ENCODE measurements around the gene MAD2L1BP. TPM values are rescaled to one million over a fixed set of nuclear protein-coding genes. Genes with fewer than 3 reads are reported as not detected.
A peak's percentile ranks its signal among the peaks of the same experiment; 100 is the strongest.

The MAD2L1BP gene
- total RNA-seq, 1 experiment from 2014 or later, result 25.7 TPM

- CTCF ChIA-PET, result interaction anchor here (0.6 to 1.5 kb wide), 5 partner anchors 34 to 226 kb away, joined by 3 to 7 read pairs (median 3); no protein-coding TSS in a partner anchor
- H3F3A ChIP-seq (ENCODE audit: insufficient read depth, low read depth), result peaks cover 21% of the 10 kb centered on the region
- peaks cover 51% of the 10 kb centered on the region for H3K4me1 ChIP-seq (replicated peaks; ENCODE audit: insufficient read depth)
- no peaks in the 10 kb centered on the region for H3K79me2 ChIP-seq (ENCODE audit: low read depth)
- H3K4me3 ChIP-seq, result no peak overlapping the region
- BruUV-seq (replicated peaks), result no TSS peak
- DNase-seq, result peak; percentile 66 to 76
- TF ChIP-seq EZH2 (IDR thresholded peaks at IDR 0.05; ENCODE audit: low read depth) (no peak), CTCF (conservative IDR thresholded peaks at IDR 0.05) (no peak)
- H3K36me3 ChIP-seq (ENCODE audit: low read depth), result no peaks in the 10 kb centered on the region
- no peaks in the 10 kb centered on the region for H3K27me3 ChIP-seq (ENCODE audit: insufficient read depth, low read depth)
- H2AFZ ChIP-seq, result no peak overlapping the region
- H3K4me2 ChIP-seq, result no peak overlapping the region
- H4K20me1 ChIP-seq (ENCODE audit: insufficient read depth), result no peaks in the 10 kb centered on the region
- H3K9me3 ChIP-seq (ENCODE audit: insufficient read depth, low read depth), result peaks cover 6% of the 10 kb centered on the region; the same call in 1 of the 2 replicates
- no peak overlapping the region for H3K27ac ChIP-seq
- H3K9me2 ChIP-seq (ENCODE audit: insufficient read depth), result no peaks in the 10 kb centered on the region
- intact Hi-C loops (cut with micrococcal nuclease; ENCODE audit: unreplicated experiment), result loop anchor here (2.0 to 5.0 kb wide), 6 partner anchors 33 to 672 kb away; no protein-coding TSS in a partner anchor
- POLR2A ChIA-PET (ENCODE audit: unreplicated experiment), result interaction anchor here (0.6 to 0.8 kb wide), 5 partner anchors 36 to 572 kb away, joined by 3 to 5 read pairs (median 4); partner anchors contain the start of gene GTPBP2
Measured at GRCh38 chr6:43665376-43665775, 29.7 kb downstream of the MAD2L1BP start.

GRCh38 chr6:43666196-43666920 lies 30.7 kb downstream of the MAD2L1BP start:
- H3K4me2 ChIP-seq, result no peak overlapping the region
- no peaks in the 10 kb centered on the region for H4K20me1 ChIP-seq (ENCODE audit: insufficient read depth)
- H3K4me1 ChIP-seq (replicated peaks; ENCODE audit: insufficient read depth), result peaks cover 61% of the 10 kb centered on the region
- ChIA-PET CTCF (interaction anchor here (1.0 kb wide), 1 partner anchor 104 kb away, joined by 11 read pairs; the partner anchor contains the start of gene VEGFA), POLR2A (ENCODE audit: unreplicated experiment) (interaction anchor here (0.8 to 0.9 kb wide), 2 partner anchors 151 to 571 kb away, joined by 4 to 9 read pairs; no protein-coding TSS in a partner anchor)
- intact Hi-C loops (cut with micrococcal nuclease; ENCODE audit: unreplicated experiment), result loop anchor here (5.0 kb wide), 5 partner anchors 34 to 671 kb away; no protein-coding TSS in a partner anchor
- H3K9me2 ChIP-seq (ENCODE audit: insufficient read depth), result no peaks in the 10 kb centered on the region
- H3K36me3 ChIP-seq (ENCODE audit: low read depth), result 0 out of 2 replicates have a peak, but pooled peaks cover 5% of the 10 kb centered on the region
- no peaks in the 10 kb centered on the region for H3K9me3 ChIP-seq (ENCODE audit: insufficient read depth, low read depth)
- no peaks in the 10 kb centered on the region for H3K27me3 ChIP-seq (ENCODE audit: insufficient read depth, low read depth)
- TF ChIP-seq EZH2 (IDR thresholded peaks at IDR 0.05; ENCODE audit: low read depth) (no peak), CTCF (conservative IDR thresholded peaks at IDR 0.05) (no peak)
- no peak for DNase-seq
- H3K79me2 ChIP-seq (ENCODE audit: low read depth), result no peaks in the 10 kb centered on the region
- no peak overlapping the region for H3K27ac ChIP-seq
- H2AFZ ChIP-seq, result no peak overlapping the region
- no peak overlapping the region for H3K4me3 ChIP-seq
- no TSS peak for BruUV-seq (replicated peaks)
- peaks cover 29% of the 10 kb centered on the region for H3F3A ChIP-seq (ENCODE audit: insufficient read depth, low read depth)

GRCh38 chr6:43667245-43668150 lies 31.9 kb downstream of the MAD2L1BP start:
- intact Hi-C loops (cut with micrococcal nuclease; ENCODE audit: unreplicated experiment), result loop anchor here (1.0 to 5.0 kb wide), 8 partner anchors 31 to 670 kb away; no protein-coding TSS in a partner anchor
- Histone ChIP-seq H3K9me2 (ENCODE audit: insufficient read depth) (no peaks in the 10 kb centered on the region), H3F3A (ENCODE audit: insufficient read depth, low read depth) (peaks cover 33% of the 10 kb centered on the region), H3K79me2 (ENCODE audit: low read depth) (no peaks in the 10 kb centered on the region), H4K20me1 (ENCODE audit: insufficient read depth) (no peaks in the 10 kb centered on the region), H3K4me1 (replicated peaks; ENCODE audit: insufficient read depth) (peaks cover 62% of the 10 kb centered on the region), H2AFZ (no peak overlapping the region), H3K27ac (peak overlapping the region; percentile 43), H3K27me3 (ENCODE audit: insufficient read depth, low read depth) (no peaks in the 10 kb centered on the region), H3K36me3 (ENCODE audit: low read depth) (0 out of 2 replicates have a peak, but pooled peaks cover 9% of the 10 kb centered on the region), H3K4me2 (peak overlapping the region; percentile 69), H3K9me3 (ENCODE audit: insufficient read depth, low read depth) (no peaks in the 10 kb centered on the region), H3K4me3 (peak overlapping the region; percentile 25; the same call in 1 of the 2 replicates)
- TF ChIP-seq CTCF (conservative IDR thresholded peaks at IDR 0.05) (peak; percentile 94), EZH2 (IDR thresholded peaks at IDR 0.05; ENCODE audit: low read depth) (no peak)
- POLR2A ChIA-PET (ENCODE audit: unreplicated experiment), result interaction anchor here (0.6 to 0.8 kb wide), 3 partner anchors 20 to 230 kb away, joined by 5 read pairs; partner anchors contain the start of gene MRPS18A
- CTCF ChIA-PET, result interaction anchor here (0.6 to 1.2 kb wide), 6 partner anchors 54 to 412 kb away, joined by 3 to 11 read pairs (median 4); partner anchors contain the start of gene VEGFA
- TSS peak; percentile 13 for BruUV-seq (replicated peaks)
- DNase-seq, result peak; percentile 61 to 86

Measured in PC-9 (cell line).